Peyer's patch (tissue), 4 donors: Measurements from ENCODE around the gene RNF187. TPM values are rescaled to one million over a fixed set of nuclear protein-coding genes. Genes with fewer than 3 reads are reported as not detected.

Source experiments
- DNase-seq, 3 donors: peaks; one replicate each; pipeline ENCODE4 v3.0.0-alpha.2; 2017 to 2019
- H3K27ac ChIP-seq, 4 donors: fragments of 200-600 bp; sonication (generic); one replicate each; pipeline ENCODE4 v1.5.1; 2016 to 2019
- H3K27me3 ChIP-seq, 2 donors: fragments of 200-600 bp; sonication (generic); one replicate each; pipeline ENCODE4 v1.5.1; 2019
- H3K36me3 ChIP-seq, 3 donors: fragments of 200-600 bp; sonication (generic); one replicate each; pipeline ENCODE4 v1.5.1; 2016 to 2019
- H3K4me1 ChIP-seq, 4 donors: fragments of 200-600 bp; sonication (generic); one replicate each; pipeline ENCODE4 v1.5.1; 2016 to 2019
- H3K4me3 ChIP-seq, 4 donors: fragments of 200-600 bp; sonication (generic); 1 replicate in 3 of 4; 2 replicates in 1 of 4; pipeline ENCODE4 v1.5.1; 2016 to 2019; ENCODE audit warnings: mild to moderate bottlenecking in 1 of 4
- H3K9me3 ChIP-seq, 4 donors: fragments of 200-600 bp; sonication (generic); one replicate each; pipeline ENCODE4 v1.5.1; 2016 to 2019; ENCODE audit warnings: mild to moderate bottlenecking in 1 of 4
- CTCF ChIP-seq, 6 experiments: fragments of 450-650 bp in 4 of 6; fragments of 200-600 bp in 2 of 6; sonication (generic) in 1 of 6; IDR thresholded peaks; one replicate each; pipeline ENCODE4 v1.5.1; 2017 to 2019; ENCODE audit warnings: antibody characterized with exemption in 6 of 6, mild to moderate bottlenecking in 3 of 6, moderate library complexity in 1 of 6
- POLR2A ChIP-seq, 2 donors: fragments of 450-650 bp; IDR thresholded peaks; one replicate each; pipeline ENCODE4 v1.5.1; 2017; ENCODE audit warnings: antibody characterized with exemption in 2 of 2, mild to moderate bottlenecking in 2 of 2, moderate library complexity in 2 of 2
- total RNA-seq, 4 donors: library from RNA; depleted of rRNA; stranded (reverse); fragments of >200 nt; gene quantifications; one replicate each; pipeline ENCODE4 v1.1.0, GENCODE V29; 2016

RNF187 gene
- total RNA-seq, 4 donors from 2014 or later = 28.9 to 38.9 (median 37.3) TPM

DNA sequence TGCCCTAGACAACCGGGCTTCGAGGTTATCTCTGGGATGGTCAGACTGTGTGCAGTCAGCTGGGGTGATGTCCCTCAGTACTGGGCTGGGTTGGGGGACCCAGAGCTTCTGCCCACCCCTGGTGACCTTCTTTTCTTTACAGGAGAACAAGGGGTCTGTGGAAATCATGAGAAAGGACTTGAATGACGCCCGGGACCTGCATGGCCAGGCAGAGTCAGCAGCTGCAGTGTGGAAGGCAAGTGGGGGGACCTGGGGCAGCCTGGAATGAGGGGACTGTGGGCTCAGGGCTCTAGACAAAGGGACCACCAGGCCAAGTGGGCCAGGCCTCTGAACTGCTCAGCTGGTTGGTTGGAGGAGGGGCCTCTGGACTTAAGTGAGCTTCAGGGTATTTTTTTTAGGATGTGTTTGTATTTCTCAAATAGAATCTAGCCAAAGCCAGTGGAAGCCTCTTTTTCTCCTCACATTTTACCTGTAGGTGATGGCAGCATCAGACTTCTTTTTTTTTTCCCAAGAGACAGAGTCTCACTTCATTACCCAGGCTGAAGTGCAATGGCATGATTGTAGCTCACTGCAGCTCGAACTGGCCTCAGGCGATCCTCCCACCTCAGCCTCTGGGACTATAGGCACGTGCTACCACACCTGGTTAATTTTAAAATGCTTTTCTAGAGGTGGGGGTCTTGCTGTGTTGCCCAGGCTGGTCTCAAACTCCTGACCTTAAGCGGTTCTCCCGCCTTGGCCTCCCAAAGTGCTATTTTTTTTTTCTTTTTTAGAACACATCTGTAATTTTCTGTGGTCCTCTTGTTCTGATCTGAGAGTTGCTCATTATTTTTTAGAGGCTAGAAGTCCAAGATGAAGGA is 1.9 kb downstream of the RNF187 start:
- peaks cover 0 to 30% (median 0%) of the 10 kb centered on the region in 3 donors for H3K36me3 ChIP-seq
- peak overlapping the region in 1 of 4 donors; percentile 99 for H3K27ac ChIP-seq
- H3K4me3 ChIP-seq = peak overlapping the region in 3 of 4 donors; percentile 78 to 99 (median 93)
- DNase-seq = peak in 1 of 3 donors; percentile 44
- no peaks in the 10 kb centered on the region for H3K27me3 ChIP-seq
- no peak for TF ChIP-seq CTCF (IDR thresholded peaks at IDR 0.05)
- TF ChIP-seq POLR2A (IDR thresholded peaks at IDR 0.05) = no peak
- H3K4me1 ChIP-seq = peaks cover 0 to 32% (median 14%) of the 10 kb centered on the region in 4 donors
- no peaks in the 10 kb centered on the region for H3K9me3 ChIP-seq

DNA sequence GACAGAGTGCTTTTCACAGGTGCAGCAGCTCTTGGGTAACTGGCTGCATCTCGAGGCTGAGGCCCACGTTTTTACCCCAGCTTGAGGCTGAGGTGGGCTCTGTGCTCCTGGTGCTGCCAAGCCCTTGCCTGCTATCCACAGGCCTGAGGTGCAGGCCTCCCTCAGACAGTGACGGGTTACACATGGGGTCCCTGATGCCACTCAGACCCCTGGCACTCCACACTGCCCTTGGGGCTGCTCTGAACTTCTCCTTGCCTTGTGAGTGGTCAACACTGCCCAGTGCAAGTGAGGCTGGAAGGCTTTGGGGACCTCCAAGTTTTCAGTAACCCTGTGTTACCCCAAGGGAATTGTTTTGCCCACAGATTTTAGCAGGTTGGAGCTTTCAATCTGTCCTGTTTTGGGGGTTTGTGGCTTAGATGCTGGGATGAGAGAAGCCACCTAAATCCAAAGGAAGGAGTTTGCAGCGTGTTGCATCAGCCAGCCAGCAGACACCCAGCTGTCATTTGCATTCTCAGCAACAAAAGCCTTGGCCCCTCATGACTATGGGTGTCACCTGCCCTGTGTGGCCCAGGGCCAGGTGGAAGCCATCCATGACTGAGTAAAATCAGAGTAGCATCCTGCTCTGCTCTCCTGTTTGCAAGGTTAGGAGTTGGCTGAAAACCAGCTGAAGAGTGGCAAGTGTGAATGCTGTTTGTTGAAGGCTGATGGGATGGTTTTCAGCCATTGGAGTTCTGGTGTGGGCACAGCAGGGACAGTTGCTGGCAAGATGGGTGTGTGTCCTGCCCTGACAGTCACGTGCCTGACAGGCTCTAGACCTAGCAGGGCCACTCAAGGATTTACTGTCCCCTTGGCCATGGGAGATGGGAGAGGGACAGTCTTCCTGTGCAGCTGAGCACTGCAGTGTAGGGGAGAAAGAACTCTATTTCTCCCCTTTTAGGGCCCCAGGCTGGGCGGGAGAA is 3.2 kb downstream of the RNF187 start:
- H3K4me3 ChIP-seq = no peak overlapping the region
- TF ChIP-seq CTCF (IDR thresholded peaks at IDR 0.05) (no peak), POLR2A (IDR thresholded peaks at IDR 0.05) (no peak)
- H3K4me1 ChIP-seq = peaks cover 0 to 32% (median 14%) of the 10 kb centered on the region in 4 donors
- no peaks in the 10 kb centered on the region for H3K27me3 ChIP-seq
- no peak overlapping the region for H3K27ac ChIP-seq
- DNase-seq = no peak
- peaks cover 0 to 44% (median 0%) of the 10 kb centered on the region in 3 donors for H3K36me3 ChIP-seq
- H3K9me3 ChIP-seq = no peaks in the 10 kb centered on the region

DNA sequence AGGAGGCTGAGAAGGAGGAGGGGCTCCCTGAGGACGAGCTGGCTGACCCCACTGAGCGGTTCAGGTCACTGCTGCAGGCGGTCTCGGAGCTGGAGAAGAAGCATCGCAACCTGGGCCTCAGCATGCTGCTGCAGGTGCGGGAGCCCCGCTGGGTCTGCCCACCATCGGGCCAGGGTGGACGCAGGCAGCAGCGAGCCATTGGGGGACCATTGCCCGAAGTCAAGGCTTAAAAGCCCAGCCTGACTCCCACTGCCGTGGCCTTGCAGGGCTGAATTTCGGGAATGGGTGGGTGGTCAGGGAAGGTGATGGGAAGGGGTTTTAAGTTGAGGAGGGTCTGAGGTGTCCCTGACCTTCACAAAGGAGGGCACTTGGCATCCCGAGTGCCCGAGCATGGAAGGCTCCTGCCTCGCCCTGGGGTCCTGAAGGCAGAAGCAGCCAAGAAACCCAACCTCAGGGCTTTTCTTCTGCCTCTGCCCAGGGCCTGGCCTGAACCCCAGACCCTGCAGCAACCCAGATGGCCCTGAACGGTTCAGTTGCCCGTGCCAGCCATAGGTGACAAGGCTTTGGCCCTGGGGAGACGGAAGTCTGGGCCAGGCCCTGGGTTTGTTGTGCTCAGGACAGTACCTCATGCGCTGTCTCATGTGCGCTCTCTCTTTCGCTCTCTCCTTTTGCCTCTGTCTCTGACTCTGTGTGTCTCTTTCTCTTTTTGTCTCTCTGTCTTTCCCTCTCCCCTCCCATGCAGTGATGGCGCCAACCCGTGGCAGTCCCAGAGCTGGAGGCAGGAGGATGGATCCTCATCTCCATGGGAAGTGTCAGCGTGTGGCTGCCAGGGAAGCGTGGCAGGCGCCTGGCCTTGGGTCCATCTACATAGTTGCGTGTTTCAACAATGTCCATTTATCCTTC is 6.2 kb downstream of the RNF187 start:
- TF ChIP-seq CTCF (IDR thresholded peaks at IDR 0.05) (no peak), POLR2A (IDR thresholded peaks at IDR 0.05) (no peak)
- DNase-seq = no peak
- peaks cover 0 to 52% (median 0%) of the 10 kb centered on the region in 3 donors for H3K36me3 ChIP-seq
- no peak overlapping the region for H3K27ac ChIP-seq
- no peaks in the 10 kb centered on the region for H3K9me3 ChIP-seq
- H3K27me3 ChIP-seq = no peaks in the 10 kb centered on the region
- H3K4me1 ChIP-seq = peaks cover 0 to 21% (median 8%) of the 10 kb centered on the region in 4 donors
- no peak overlapping the region for H3K4me3 ChIP-seq

- Histone ChIP-seq H3K27me3 (no peaks in the 10 kb centered on the region), H3K27ac (no peak overlapping the region), H3K9me3 (no peaks in the 10 kb centered on the region), H3K4me1 (peaks cover 0 to 15% (median 2%) of the 10 kb centered on the region in 4 donors), H3K36me3 (peaks cover 0 to 52% (median 0%) of the 10 kb centered on the region in 3 donors), H3K4me3 (no peak overlapping the region)
- DNase-seq = no peak
- TF ChIP-seq POLR2A (IDR thresholded peaks at IDR 0.05) (no peak), CTCF (IDR thresholded peaks at IDR 0.05) (no peak)
These were observed 6.8 kb downstream of the RNF187 start for GRCh38 chr1:228494044-228494353.

DNA sequence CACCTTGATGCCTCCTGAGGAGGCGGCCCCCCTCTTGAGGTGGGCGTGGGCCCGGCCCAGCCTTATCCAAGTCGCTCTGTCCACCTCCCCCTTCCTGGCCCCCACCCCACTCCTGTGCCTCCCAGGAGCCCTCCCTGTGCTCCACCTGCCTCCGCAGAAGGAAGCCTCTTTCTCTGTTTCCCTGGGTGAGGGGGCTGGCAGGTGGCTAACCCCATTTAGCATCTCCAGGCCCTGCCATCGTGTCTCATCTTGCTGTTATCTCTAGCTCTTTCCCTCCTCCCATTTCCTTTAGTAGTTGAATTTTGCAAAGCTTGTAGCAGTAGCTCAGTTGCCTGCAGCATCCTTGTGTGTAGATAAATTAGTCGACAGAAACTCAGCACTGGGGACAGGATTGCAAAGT is 7.2 kb downstream of the RNF187 start:
- TF ChIP-seq POLR2A (IDR thresholded peaks at IDR 0.05) = no peak
- no peak for TF ChIP-seq CTCF (IDR thresholded peaks at IDR 0.05)
- Histone ChIP-seq H3K9me3 (no peaks in the 10 kb centered on the region), H3K27me3 (no peaks in the 10 kb centered on the region), H3K36me3 (peaks cover 0 to 52% (median 0%) of the 10 kb centered on the region in 3 donors), H3K27ac (no peak overlapping the region), H3K4me3 (no peak overlapping the region), H3K4me1 (peaks cover 0 to 11% (median 0%) of the 10 kb centered on the region in 4 donors)
- no peak for DNase-seq
